Measurements from ENCODE around the gene OTP.
"Not testable (repeated sequence)": the region's sequence is repeated elsewhere in the genome, so short reads cannot be mapped to it uniquely, and the experiment has no call there.

OTP gene

GRCh38 chr5:77599679-77600078, 38.8 kb downstream of the OTP start:
- DNase-seq, result no peak

GRCh38 chr5:77590347-77590746, 48.2 kb downstream of the OTP start:
- DNase-seq, result no peak

GRCh38 chr5:77588175-77588574, 50.3 kb downstream of the OTP start:
- no peak for DNase-seq

- DNase-seq, result no peak
Measured at GRCh38 chr5:77586101-77586500, 52.4 kb downstream of the OTP start.

- not testable (repeated sequence) for DNase-seq
Measured at GRCh38 chr5:77582143-77582542, 56.4 kb downstream of the OTP start.

Data from central memory CD4-positive, alpha-beta T cell (primary cell).